HepG2 (cell line): ENCODE results near the gene ABCB8. TPM values are rescaled to one million over a fixed set of nuclear protein-coding genes. Genes with fewer than 3 reads are reported as not detected.
A peak's percentile ranks its signal among the peaks of the same experiment; 100 is the strongest.

Source experiments
- AGO2 ChIP-seq: fragments of 200-400 bp; formaldehyde crosslinking; optimal IDR thresholded peaks from 2 replicates; pipeline ENCODE3; 2017; ENCODE audit warnings: mild to moderate bottlenecking, low read depth, low read length, moderate library complexity
- CHD4 ChIP-seq: fragments of 200-600 bp; sonication (generic); IDR thresholded peaks from 2 replicates; pipeline ENCODE4 v1.7.0; 2017; ENCODE audit warnings: mild to moderate bottlenecking, low read length, borderline replicate concordance
- EED ChIP-seq: sonication (generic); formaldehyde crosslinking; IDR thresholded peaks from 2 replicates; pipeline ENCODE4 v1.5.0; 2020; ENCODE audit warnings: mild to moderate bottlenecking, missing genetic modification reagents
- FOXO1 ChIP-seq: sonication (generic); formaldehyde crosslinking; IDR thresholded peaks from 2 replicates; pipeline ENCODE4 v1.4.0; 2020; ENCODE audit warnings: missing genetic modification reagents
- GATAD2A ChIP-seq: IDR thresholded peaks from 2 replicates; pipeline ENCODE4 v1.6.1; 2016
- HDAC2 ChIP-seq: sonication (generic); formaldehyde crosslinking; IDR thresholded peaks from 2 replicates; pipeline ENCODE4 v1.4.0; 2020; ENCODE audit warnings: missing genetic modification reagents
- HNRNPK ChIP-seq: fragments of 200-400 bp; formaldehyde crosslinking; IDR thresholded peaks from 2 replicates; pipeline ENCODE4 v1.6.1; 2018; ENCODE audit warnings: low read length, low read depth, moderate library complexity, mild to moderate bottlenecking; ENCODE audit not compliant: poor library complexity, severe bottlenecking
- IKZF5 ChIP-seq: IDR thresholded peaks from 2 replicates; pipeline ENCODE4 v1.6.1; 2018; ENCODE audit warnings: missing genetic modification reagents, mild to moderate bottlenecking, missing compliant biosample characterization
- IRF2 ChIP-seq: IDR thresholded peaks from 2 replicates; pipeline ENCODE4 v1.6.1; 2018; ENCODE audit warnings: missing genetic modification reagents, missing compliant biosample characterization
- ISL2 ChIP-seq: sonication (generic); formaldehyde crosslinking; IDR thresholded peaks from 2 replicates; pipeline ENCODE4 v1.5.0; 2020; ENCODE audit warnings: missing genetic modification reagents
- ISX ChIP-seq: sonication (generic); formaldehyde crosslinking; conservative IDR thresholded peaks from 2 replicates; pipeline ENCODE4 v1.5.0; 2020; ENCODE audit warnings: missing genetic modification reagents
- KLF6 ChIP-seq: IDR thresholded peaks from 2 replicates; pipeline ENCODE4 v1.8.0; 2016; ENCODE audit warnings: missing biosample characterization, missing genetic modification reagents
- PITX1 ChIP-seq: sonication (generic); formaldehyde crosslinking; IDR thresholded peaks from 2 replicates; pipeline ENCODE4 v1.5.1; 2020; ENCODE audit warnings: mild to moderate bottlenecking, missing genetic modification reagents
- PRDM4 ChIP-seq: sonication (generic); formaldehyde crosslinking; IDR thresholded peaks from 2 replicates; pipeline ENCODE4 v1.9.0; 2021; ENCODE audit warnings: missing genetic modification reagents, borderline replicate concordance
- SATB2 ChIP-seq: sonication (generic); formaldehyde crosslinking; IDR thresholded peaks from 2 replicates; pipeline ENCODE4 v1.5.0; 2020; ENCODE audit warnings: missing genetic modification reagents
- SIN3A ChIP-seq: IDR thresholded peaks from 2 replicates; pipeline ENCODE4 v1.6.1; 2011; ENCODE audit warnings: low read depth, mild to moderate bottlenecking, control low read depth, low read length, borderline replicate concordance
- SMAD1 ChIP-seq: sonication (generic); formaldehyde crosslinking; IDR thresholded peaks from 2 replicates; pipeline ENCODE4 v1.4.0; 2020; ENCODE audit warnings: missing genetic modification reagents, low read depth, mild to moderate bottlenecking, borderline replicate concordance
- SMAD9 ChIP-seq: sonication (generic); formaldehyde crosslinking; IDR thresholded peaks from 2 replicates; pipeline ENCODE4 v1.5.1; 2020; ENCODE audit warnings: mild to moderate bottlenecking, missing genetic modification reagents
- ZBTB21 ChIP-seq: sonication (generic); formaldehyde crosslinking; IDR thresholded peaks from 2 replicates; pipeline ENCODE4 v1.4.0; 2020; ENCODE audit warnings: missing genetic modification reagents
- ZHX2 ChIP-seq, 2 experiments: sonication (generic) in 1 of 2; formaldehyde crosslinking in 1 of 2; IDR thresholded peaks; 2 replicates each; pipeline versions ENCODE4 v1.6.1 to v1.9.0; 2014 to 2022; ENCODE audit warnings: antibody characterized with exemption in 1 of 2, borderline replicate concordance in 1 of 2, inconsistent platforms in 1 of 2, low read depth in 1 of 2, missing genetic modification reagents in 1 of 2
- ZKSCAN1 ChIP-seq: fragments of 150-350 bp; IDR thresholded peaks from 2 replicates; pipeline ENCODE4 v1.6.1; 2014; ENCODE audit warnings: low read length
- ZNF616 ChIP-seq: sonication (generic); formaldehyde crosslinking; IDR thresholded peaks from 2 replicates; pipeline ENCODE4 v1.5.0; 2020; ENCODE audit warnings: low read depth, mild to moderate bottlenecking, missing genetic modification reagents
- polyA plus RNA-seq, 8 experiments: library from polyadenylated mRNA; depleted of rRNA in 3 of 8; stranded (reverse) in 7 of 8; unstranded in 1 of 8; fragments of >200 nt; fragmentation: Illumina TruSeq in 4 of 8; extraction: Trizol in 4 of 8; gene quantifications; 2 replicates each; pipeline versions ENCODE4 v1.2.1 to v1.2.3, GENCODE V29; 2011 to 2016; ENCODE audit warnings: low read depth in 4 of 8, missing spikeins in 1 of 8, mixed read lengths in 1 of 8; ENCODE audit not compliant: insufficient read depth in 1 of 8
- total RNA-seq, 5 experiments: library from RNA; depleted of rRNA; stranded (reverse); fragments of >200 nt; fragmentation: Illumina TruSeq; extraction: Trizol; gene quantifications; 2 replicates each; pipeline ENCODE4 v1.2.3, GENCODE V29; 2016; ENCODE audit warnings: low read depth in 1 of 5

Gene ABCB8
- total and polyA plus RNA-seq, 2 of the 13 experiments (the other 11 are each of a cell fraction or from before 2014, with no cell fraction given): 6.6 to 16.7 TPM

GRCh38 chr7:150983893-150984368, 44.3 kb upstream of the ABCB8 start (continued):
- TF ChIP-seq ZHX2 (IDR thresholded peaks at IDR 0.05; ENCODE audit: low read depth): no peak
- TF ChIP-seq ZHX2 (CRISPR knock-in tag; IDR thresholded peaks at IDR 0.05; ENCODE audit: borderline replicate concordance): peak; percentile 79; the same call in 1 of the 2 replicates
- TF ChIP-seq HNRNPK: no peak
- TF ChIP-seq SMAD1 (CRISPR knock-in tag): no peak
- no peak for TF ChIP-seq SMAD9 (CRISPR knock-in tag)
- TF ChIP-seq ZBTB21 (CRISPR knock-in tag): peak; percentile 36; the same call in 1 of the 2 replicates
- TF ChIP-seq SIN3A: no peak
- TF ChIP-seq CHD4: no peak
- peak; percentile 91 for TF ChIP-seq SATB2 (CRISPR knock-in tag)
- TF ChIP-seq ZKSCAN1: no peak
- peak; percentile 34; the same call in 1 of the 2 replicates for TF ChIP-seq IKZF5 (CRISPR knock-in tag)
- TF ChIP-seq PRDM4 (CRISPR knock-in tag): no peak
- TF ChIP-seq KLF6 (CRISPR knock-in tag): peak; percentile 85
- no peak for TF ChIP-seq EED (CRISPR knock-in tag)
- no peak for TF ChIP-seq GATAD2A (CRISPR knock-in tag)
- TF ChIP-seq PITX1 (CRISPR knock-in tag): no peak
- 0 out of 2 replicates have a peak, but pooled peaks have one; percentile 36 for TF ChIP-seq ISL2 (CRISPR knock-in tag)
- TF ChIP-seq FOXO1 (CRISPR knock-in tag): no peak
- TF ChIP-seq ZNF616 (CRISPR knock-in tag): no peak
- no peak for TF ChIP-seq AGO2
- peak; percentile 67; the same call in 1 of the 2 replicates for TF ChIP-seq ISX (CRISPR knock-in tag)
- peak; percentile 29; the same call in 1 of the 2 replicates for TF ChIP-seq IRF2 (CRISPR knock-in tag)
- 0 out of 2 replicates have a peak, but pooled peaks have one; percentile 27 for TF ChIP-seq HDAC2
